Left ventricle myocardium inferior (tissue), 1 donor: ENCODE data around the gene SHD. TPM values are rescaled to one million over a fixed set of nuclear protein-coding genes. Genes with fewer than 3 reads are reported as not detected.

Experiments
- DNase-seq: peaks from one replicate; pipeline ENCODE4 v3.0.0-alpha.2; 2020
- H3K27ac ChIP-seq: fragments of 200-600 bp; replicated peaks from 2 replicates; pipeline ENCODE4 v1.8.0; 2021
- H3K27me3 ChIP-seq: fragments of 200-600 bp; 2 replicates; pipeline ENCODE4 v1.8.0; 2021; ENCODE audit warnings: low read depth
- H3K36me3 ChIP-seq: fragments of 200-600 bp; 2 replicates; pipeline ENCODE4 v1.8.0; 2021
- H3K4me1 ChIP-seq: fragments of 200-600 bp; 2 replicates; pipeline ENCODE4 v1.8.0; 2021
- H3K4me3 ChIP-seq: fragments of 200-600 bp; 2 replicates; pipeline ENCODE4 v1.8.0; 2021; ENCODE audit warnings: mild to moderate bottlenecking, moderate library complexity
- H3K9me3 ChIP-seq: fragments of 200-600 bp; replicated peaks from 2 replicates; pipeline ENCODE4 v1.8.0; 2021
- CTCF ChIP-seq: fragments of 200-600 bp; IDR thresholded peaks from 2 replicates; pipeline ENCODE4 v1.8.0; 2021; ENCODE audit warnings: antibody characterized with exemption, mild to moderate bottlenecking, borderline replicate concordance
- intact Hi-C: fragments of 100-400 bp; cut with micrococcal nuclease; formaldehyde crosslinking; loops from one replicate; pipeline ENCODE4 v1.11.0; 2022
- total RNA-seq: library from RNA; stranded (reverse); fragmentation: NEBNext Ultra II Directional; extraction: Animal tissue kit (Norgen Biotek cat#: 25700); gene quantifications from one replicate; pipeline ENCODE4 v1.2.1, GENCODE V29; 2021
- donor health status: DM: no; HTN: yes; CAD: no; lungs with severe emphysema.

SHD gene
- total RNA-seq, 1 donor from 2014 or later = 0.16 TPM

DNA sequence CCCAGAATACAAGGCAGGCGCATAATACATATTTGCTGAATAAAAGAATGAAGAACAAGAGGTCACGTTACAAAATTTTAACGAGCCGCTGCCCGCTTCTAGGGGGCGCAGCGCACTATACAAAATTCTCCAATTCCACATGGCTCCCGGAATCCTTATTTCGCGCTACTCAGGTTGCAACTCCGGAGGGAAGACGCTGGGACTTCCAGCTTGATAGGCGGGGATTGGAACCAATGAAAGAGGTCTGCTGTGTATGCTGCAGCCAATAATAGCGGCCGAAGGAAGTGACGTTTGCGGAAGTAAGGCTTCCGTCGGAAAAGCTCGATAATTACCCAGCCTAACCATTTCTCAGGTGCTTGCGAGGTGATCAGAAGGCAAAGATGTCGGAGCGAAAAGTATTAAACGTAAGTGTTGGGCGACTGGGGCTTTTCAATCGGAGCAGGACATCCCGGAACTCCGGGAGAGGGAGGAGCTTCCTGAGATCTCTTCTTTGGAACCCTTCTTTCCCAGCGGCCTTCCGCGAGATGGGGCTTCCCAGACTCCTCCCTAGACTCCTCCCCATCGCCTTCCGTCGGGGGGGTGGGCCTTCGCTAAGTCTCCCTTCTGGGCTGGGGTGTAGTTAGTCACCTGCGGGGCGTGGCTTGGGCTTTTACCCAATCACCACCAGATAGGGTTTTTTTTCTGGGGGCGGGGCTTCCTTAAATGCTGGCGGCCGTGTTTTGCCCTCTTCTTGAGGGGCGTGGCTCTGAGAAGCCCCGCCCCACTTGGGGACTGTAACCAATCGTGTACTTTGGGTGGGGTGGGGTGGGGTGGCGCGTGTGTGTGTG lies 32.1 kb upstream of the SHD start, which contains the start of gene YJU2:
Gene YJU2 (plus strand): TSS at position 314 of the 827 bp plus-strand sequence. CDS start 67 bp downstream, at position 381.
- Histone ChIP-seq H3K27me3 (no peaks in the 10 kb centered on the region), H3K27ac (peak within 1 kb of the TSS; percentile 97), H3K4me3 (peak within 1 kb of the TSS; percentile 75), H3K36me3 (peaks cover 32% of the 10 kb centered on the region), H3K4me1 (peaks cover 12% of the 10 kb centered on the region), H3K9me3 (peaks cover 6% of the 10 kb centered on the region)
- peak; percentile 98 for DNase-seq
- TF ChIP-seq CTCF = peak; percentile 51
- intact Hi-C loops = no loop called here

GRCh38 chr19:4256563-4256962 lies 22.5 kb upstream of the SHD start:
- H3K36me3 ChIP-seq = peaks cover 95% of the 10 kb centered on the region
- DNase-seq = no peak
- H3K4me3 ChIP-seq = no peak overlapping the region
- no peaks in the 10 kb centered on the region for H3K4me1 ChIP-seq
- peaks cover 8% of the 10 kb centered on the region for H3K9me3 ChIP-seq
- no peak overlapping the region for H3K27ac ChIP-seq
- TF ChIP-seq CTCF = no peak
- no peaks in the 10 kb centered on the region for H3K27me3 ChIP-seq
- intact Hi-C loops = no loop called here

DNA sequence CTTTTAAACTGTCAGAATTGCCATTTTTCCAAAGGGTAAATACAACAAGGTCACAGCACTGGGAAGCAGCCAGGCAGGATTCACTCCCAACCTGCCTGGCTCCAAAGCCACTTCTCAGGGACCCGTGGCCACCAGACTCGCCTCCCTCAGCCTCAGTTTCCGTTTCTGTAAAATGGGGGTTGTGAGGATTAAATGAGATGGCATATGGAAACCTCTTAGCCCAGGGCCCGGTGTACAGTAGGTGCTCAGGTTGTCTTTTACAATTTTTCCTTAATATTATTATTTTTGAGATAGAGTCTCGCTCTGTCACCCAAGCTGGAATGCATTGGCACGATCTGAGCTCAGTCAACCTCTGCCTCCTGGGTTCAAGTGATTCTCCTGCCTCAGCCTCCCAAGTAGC lies 22.0 kb upstream of the SHD start:
- no peak overlapping the region for H3K27ac ChIP-seq
- no peak overlapping the region for H3K4me3 ChIP-seq
- peaks cover 8% of the 10 kb centered on the region for H3K9me3 ChIP-seq
- H3K4me1 ChIP-seq = no peaks in the 10 kb centered on the region
- no peaks in the 10 kb centered on the region for H3K27me3 ChIP-seq
- peaks cover 95% of the 10 kb centered on the region for H3K36me3 ChIP-seq
- TF ChIP-seq CTCF = no peak
- intact Hi-C loops = no loop called here
- DNase-seq = no peak

DNA sequence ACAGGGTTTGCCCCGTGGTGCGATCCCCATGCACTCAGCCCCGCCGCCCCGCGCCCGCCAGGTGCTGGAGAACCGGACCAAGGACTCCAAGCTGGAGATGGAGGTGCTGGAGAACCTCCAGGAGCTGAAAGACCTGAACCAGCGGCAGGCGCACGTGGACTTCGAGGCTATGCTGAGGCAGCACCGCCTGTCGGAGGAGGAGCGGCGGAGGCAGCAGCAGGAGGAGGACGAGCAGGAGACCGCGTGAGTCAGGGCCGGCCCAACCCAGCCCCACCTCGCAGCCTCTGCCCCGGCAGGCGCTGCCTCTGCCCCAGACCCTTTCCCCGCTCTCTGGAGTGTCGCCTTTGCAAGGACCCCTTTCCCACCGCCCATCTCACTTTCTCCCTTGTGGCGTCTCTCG lies 20.9 kb upstream of the SHD start:
- no peak for TF ChIP-seq CTCF
- H3K36me3 ChIP-seq = peaks cover 95% of the 10 kb centered on the region
- intact Hi-C loops = no loop called here

GRCh38 chr19:4260613-4261191 lies 18.4 kb upstream of the SHD start:
- intact Hi-C loops = no loop called here

More for the DNA sequence above, 20.9 kb upstream of the SHD start:
- H3K4me3 ChIP-seq = no peak overlapping the region
- DNase-seq = no peak
- peaks cover 8% of the 10 kb centered on the region for H3K9me3 ChIP-seq
- no peak overlapping the region for H3K27ac ChIP-seq
- no peaks in the 10 kb centered on the region for H3K27me3 ChIP-seq
- H3K4me1 ChIP-seq = no peaks in the 10 kb centered on the region

More at GRCh38 chr19:4260613-4261191, 18.4 kb upstream of the SHD start:
- H3K36me3 ChIP-seq = peaks cover 93% of the 10 kb centered on the region
- DNase-seq = no peak
- H3K4me3 ChIP-seq = no peak overlapping the region
- no peaks in the 10 kb centered on the region for H3K27me3 ChIP-seq
- H3K27ac ChIP-seq = no peak overlapping the region
- no peak for TF ChIP-seq CTCF
- H3K4me1 ChIP-seq = no peaks in the 10 kb centered on the region
- H3K9me3 ChIP-seq = peaks cover 8% of the 10 kb centered on the region
